Measurements from ENCODE around the gene IMMP2L.

Gene IMMP2L

DNA sequence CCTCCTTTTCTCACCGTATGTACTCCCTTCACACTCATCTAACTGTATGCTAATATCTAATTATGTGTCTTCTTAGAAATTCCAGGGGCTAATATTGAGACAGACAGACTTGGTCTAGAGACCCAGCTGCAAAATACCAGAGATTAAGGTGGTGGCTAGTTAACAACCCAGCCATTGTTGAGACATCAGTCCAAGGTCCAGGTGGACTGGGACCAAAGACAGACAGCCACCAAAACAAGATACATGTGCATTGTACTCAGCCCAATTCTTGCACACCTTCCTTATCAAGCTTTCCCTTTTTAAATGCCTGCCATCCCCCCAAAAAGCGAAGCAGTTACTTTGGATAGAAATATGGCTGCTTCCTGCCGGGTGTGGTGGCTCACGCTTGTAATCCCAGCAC, 514.7 kb downstream of the IMMP2L start:
- Histone ChIP-seq H3K4me3 (ENCODE audit: insufficient read depth, low read depth, low read length) (no peak overlapping the region), H3K27me3 (ENCODE audit: control insufficient read depth, insufficient read depth, low read length, poor library complexity, severe bottlenecking) (no peaks in the 10 kb centered on the region), H3K9me3 (ENCODE audit: control insufficient read depth, low read length) (no peaks in the 10 kb centered on the region), H3K4me1 (ENCODE audit: control insufficient read depth, insufficient read depth, low read length) (peaks cover 5% of the 10 kb centered on the region), H3K36me3 (ENCODE audit: control insufficient read depth, insufficient read depth, low read length) (no peaks in the 10 kb centered on the region), H3K27ac (ENCODE audit: insufficient read depth, low read depth, low read length, poor library complexity, severe bottlenecking) (no peak overlapping the region)
- 91 to 95% methylated on average over 3 of the region's 4 CpGs for WGBS, 2 experiments

DNA sequence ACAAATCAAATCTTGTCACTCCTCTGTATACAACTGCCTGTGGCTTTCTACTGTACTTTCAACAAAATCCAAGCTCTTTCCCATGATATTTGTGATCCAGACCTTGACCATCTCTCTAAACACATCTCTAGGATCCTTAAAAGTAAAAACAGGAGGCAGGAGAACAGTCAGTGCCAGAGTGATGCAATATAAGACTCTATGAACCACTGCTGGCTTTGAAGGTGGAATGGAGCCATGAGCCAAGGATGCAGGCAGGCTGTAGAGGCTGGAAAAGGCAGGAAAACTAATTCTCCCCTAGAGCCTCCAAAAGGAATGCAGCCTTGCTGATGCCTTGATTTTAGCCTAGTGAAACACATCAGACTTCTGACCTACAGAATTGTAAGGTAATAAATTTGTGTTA, 516.8 kb downstream of the IMMP2L start:
- H3K4me1 ChIP-seq (ENCODE audit: control insufficient read depth, insufficient read depth, low read length), result peaks cover 5% of the 10 kb centered on the region
- H3K4me3 ChIP-seq (ENCODE audit: insufficient read depth, low read depth, low read length), result no peak overlapping the region
- no peaks in the 10 kb centered on the region for H3K27me3 ChIP-seq (ENCODE audit: control insufficient read depth, insufficient read depth, low read length, poor library complexity, severe bottlenecking)
- no peaks in the 10 kb centered on the region for H3K9me3 ChIP-seq (ENCODE audit: control insufficient read depth, low read length)
- H3K27ac ChIP-seq (ENCODE audit: insufficient read depth, low read depth, low read length, poor library complexity, severe bottlenecking), result no peak overlapping the region
- H3K36me3 ChIP-seq (ENCODE audit: control insufficient read depth, insufficient read depth, low read length), result no peaks in the 10 kb centered on the region

DNA sequence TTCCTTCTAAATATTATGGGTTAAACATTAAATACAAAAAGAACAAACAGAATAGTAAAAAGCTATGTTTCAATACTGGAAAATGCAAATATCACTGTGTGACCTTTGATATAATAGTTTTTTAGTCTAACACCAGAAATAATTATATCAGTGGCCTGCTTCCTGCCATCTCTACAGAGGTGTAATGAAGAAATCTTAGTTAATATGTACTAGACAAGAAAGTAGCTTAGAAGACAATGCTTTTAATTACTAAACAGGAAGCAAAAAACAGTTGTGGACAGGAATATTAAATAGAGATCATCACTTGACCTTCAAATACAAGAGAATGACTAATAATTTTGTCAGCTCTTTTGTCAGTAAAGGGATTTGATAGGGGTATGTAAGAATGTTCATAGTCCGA, 518.7 kb downstream of the IMMP2L start:
- Histone ChIP-seq H3K36me3 (ENCODE audit: control insufficient read depth, insufficient read depth, low read length) (no peaks in the 10 kb centered on the region), H3K27ac (ENCODE audit: insufficient read depth, low read depth, low read length, poor library complexity, severe bottlenecking) (no peak overlapping the region), H3K4me3 (ENCODE audit: insufficient read depth, low read depth, low read length) (no peak overlapping the region), H3K27me3 (ENCODE audit: control insufficient read depth, insufficient read depth, low read length, poor library complexity, severe bottlenecking) (no peaks in the 10 kb centered on the region), H3K4me1 (ENCODE audit: control insufficient read depth, insufficient read depth, low read length) (no peaks in the 10 kb centered on the region), H3K9me3 (ENCODE audit: control insufficient read depth, low read length) (no peaks in the 10 kb centered on the region)
- WGBS, 2 experiments, result 83% methylated on average over 1 of the region's 1 CpG; no CpG with 5 or more reads in 1 of the 2 experiments

DNA sequence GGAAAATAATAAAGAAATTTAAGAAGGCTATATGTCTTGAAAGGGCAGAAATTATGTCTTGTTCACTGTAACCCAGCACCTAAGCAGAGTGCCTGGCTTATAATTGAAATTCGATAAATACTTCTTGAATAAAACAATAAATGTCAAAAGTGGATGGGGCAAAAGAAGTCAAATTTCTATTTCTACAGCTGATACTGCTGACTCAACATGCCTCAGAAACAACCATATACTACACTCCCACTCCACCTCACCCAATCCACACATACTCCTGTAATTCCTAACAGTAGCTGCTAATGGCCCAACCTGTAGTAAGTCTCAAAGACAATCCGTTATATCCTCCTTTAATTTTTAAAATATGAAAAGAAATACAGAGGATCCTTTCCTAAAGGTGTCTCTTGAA, 519.5 kb downstream of the IMMP2L start:
- 86 to 87% methylated on average over 1 to 2 of the region's 2 CpGs for WGBS, 2 experiments

DNA sequence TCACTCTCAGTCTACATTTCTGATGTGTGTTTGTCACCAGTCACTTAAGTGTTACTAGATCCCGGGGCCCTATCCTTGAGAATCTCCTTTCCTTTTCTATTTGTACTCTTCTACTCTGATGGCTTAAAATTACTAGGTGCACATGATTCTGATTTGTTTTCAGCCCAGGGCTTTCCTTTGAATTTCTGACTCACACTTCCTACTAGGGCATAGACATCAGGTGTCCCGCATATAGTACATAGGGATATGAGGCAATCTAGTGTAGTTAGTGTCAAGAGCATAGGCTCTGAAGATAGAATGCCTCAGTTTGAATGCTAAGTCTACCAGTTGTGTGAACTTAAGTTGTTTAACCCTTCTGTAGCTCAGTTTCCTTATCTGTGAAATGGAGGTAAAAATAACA, 520.7 kb downstream of the IMMP2L start:
- 97 to 98% methylated on average over 2 of the region's 2 CpGs for WGBS, 2 experiments
- Histone ChIP-seq H3K27me3 (ENCODE audit: control insufficient read depth, insufficient read depth, low read length, poor library complexity, severe bottlenecking) (no peaks in the 10 kb centered on the region), H3K27ac (ENCODE audit: insufficient read depth, low read depth, low read length, poor library complexity, severe bottlenecking) (no peak overlapping the region), H3K4me3 (ENCODE audit: insufficient read depth, low read depth, low read length) (no peak overlapping the region), H3K4me1 (ENCODE audit: control insufficient read depth, insufficient read depth, low read length) (no peaks in the 10 kb centered on the region), H3K9me3 (ENCODE audit: control insufficient read depth, low read length) (no peaks in the 10 kb centered on the region), H3K36me3 (ENCODE audit: control insufficient read depth, insufficient read depth, low read length) (no peaks in the 10 kb centered on the region)

More for the DNA sequence above, 519.5 kb downstream of the IMMP2L start:
- Histone ChIP-seq H3K4me1 (ENCODE audit: control insufficient read depth, insufficient read depth, low read length) (no peaks in the 10 kb centered on the region), H3K4me3 (ENCODE audit: insufficient read depth, low read depth, low read length) (no peak overlapping the region), H3K27ac (ENCODE audit: insufficient read depth, low read depth, low read length, poor library complexity, severe bottlenecking) (no peak overlapping the region), H3K27me3 (ENCODE audit: control insufficient read depth, insufficient read depth, low read length, poor library complexity, severe bottlenecking) (no peaks in the 10 kb centered on the region), H3K36me3 (ENCODE audit: control insufficient read depth, insufficient read depth, low read length) (no peaks in the 10 kb centered on the region), H3K9me3 (ENCODE audit: control insufficient read depth, low read length) (no peaks in the 10 kb centered on the region)

DNA sequence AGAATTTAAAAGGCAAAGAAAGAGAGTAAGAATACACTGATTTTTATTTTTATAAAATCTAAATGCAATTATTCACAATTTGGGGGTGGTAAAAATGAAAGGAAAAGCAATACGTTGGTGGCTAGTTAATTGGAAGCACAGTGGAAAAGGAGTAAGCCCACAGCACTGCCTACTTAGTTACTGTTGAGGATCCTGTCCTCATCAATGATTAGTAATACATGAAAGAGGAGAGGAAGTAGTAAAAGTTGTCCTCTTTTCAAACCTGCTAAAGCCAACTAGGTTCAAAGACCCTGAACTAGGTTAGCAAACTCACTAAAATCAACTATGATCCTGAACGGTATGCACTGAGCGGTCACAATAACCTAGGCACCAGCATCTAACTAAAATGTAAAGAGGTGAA, 524.1 kb downstream of the IMMP2L start:
- Histone ChIP-seq H3K4me3 (ENCODE audit: insufficient read depth, low read depth, low read length) (no peak overlapping the region), H3K9me3 (ENCODE audit: control insufficient read depth, low read length) (no peaks in the 10 kb centered on the region), H3K27me3 (ENCODE audit: control insufficient read depth, insufficient read depth, low read length, poor library complexity, severe bottlenecking) (no peaks in the 10 kb centered on the region), H3K36me3 (ENCODE audit: control insufficient read depth, insufficient read depth, low read length) (no peaks in the 10 kb centered on the region), H3K4me1 (ENCODE audit: control insufficient read depth, insufficient read depth, low read length) (no peaks in the 10 kb centered on the region), H3K27ac (ENCODE audit: insufficient read depth, low read depth, low read length, poor library complexity, severe bottlenecking) (no peak overlapping the region)
- WGBS, 2 experiments, result 92 to 93% methylated on average over 3 of the region's 3 CpGs

DNA sequence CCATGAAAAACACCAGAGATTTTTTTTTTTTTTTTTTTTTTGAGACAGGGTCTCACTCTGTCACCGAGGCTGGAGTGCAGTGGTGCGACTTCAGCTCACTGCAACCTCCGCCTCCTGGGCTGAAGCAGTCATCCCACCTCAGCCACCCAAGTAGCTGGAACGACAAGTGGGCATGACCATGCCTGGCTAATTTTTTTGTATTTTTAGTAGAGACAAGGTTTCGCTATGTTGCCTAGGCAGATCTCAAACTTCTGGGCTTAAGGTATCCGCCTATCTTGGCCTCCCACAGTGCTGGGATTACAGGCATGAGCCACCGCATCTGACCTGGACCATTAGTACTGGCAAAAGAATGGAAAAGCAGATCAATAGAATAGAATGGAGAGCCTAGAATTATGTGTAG, 530.4 kb downstream of the IMMP2L start:
- WGBS, 2 experiments, result 88 to 89% methylated on average over 7 of the region's 7 CpGs
- Histone ChIP-seq H3K4me3 (ENCODE audit: insufficient read depth, low read depth, low read length) (no peak overlapping the region), H3K9me3 (ENCODE audit: control insufficient read depth, low read length) (no peaks in the 10 kb centered on the region), H3K27me3 (ENCODE audit: control insufficient read depth, insufficient read depth, low read length, poor library complexity, severe bottlenecking) (no peaks in the 10 kb centered on the region), H3K36me3 (ENCODE audit: control insufficient read depth, insufficient read depth, low read length) (no peaks in the 10 kb centered on the region), H3K4me1 (ENCODE audit: control insufficient read depth, insufficient read depth, low read length) (no peaks in the 10 kb centered on the region), H3K27ac (ENCODE audit: insufficient read depth, low read depth, low read length, poor library complexity, severe bottlenecking) (no peak overlapping the region)

DNA sequence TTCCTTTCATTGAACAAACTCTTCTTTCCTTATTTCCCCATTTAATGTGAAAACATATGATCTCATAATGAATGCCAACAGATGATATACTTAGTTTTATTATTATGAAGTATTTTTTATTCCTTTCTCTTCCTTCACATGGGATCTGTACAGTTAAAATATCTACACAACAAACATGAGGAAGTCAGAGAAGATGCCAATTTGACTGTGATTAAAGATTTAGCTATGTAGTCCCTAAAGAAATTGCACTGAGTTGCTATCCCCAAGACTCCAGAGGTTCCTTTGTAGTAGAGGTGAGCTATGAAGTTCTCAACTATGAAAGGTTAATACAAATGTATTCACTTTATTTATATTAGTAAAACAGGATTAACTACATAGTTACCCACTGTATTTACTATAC, 532.0 kb downstream of the IMMP2L start:
- H3K27me3 ChIP-seq (ENCODE audit: control insufficient read depth, insufficient read depth, low read length, poor library complexity, severe bottlenecking), result no peaks in the 10 kb centered on the region
- no peak overlapping the region for H3K4me3 ChIP-seq (ENCODE audit: insufficient read depth, low read depth, low read length)
- H3K36me3 ChIP-seq (ENCODE audit: control insufficient read depth, insufficient read depth, low read length), result no peaks in the 10 kb centered on the region
- H3K4me1 ChIP-seq (ENCODE audit: control insufficient read depth, insufficient read depth, low read length), result peaks cover 4% of the 10 kb centered on the region
- H3K9me3 ChIP-seq (ENCODE audit: control insufficient read depth, low read length), result no peaks in the 10 kb centered on the region
- no peak overlapping the region for H3K27ac ChIP-seq (ENCODE audit: insufficient read depth, low read depth, low read length, poor library complexity, severe bottlenecking)

DNA sequence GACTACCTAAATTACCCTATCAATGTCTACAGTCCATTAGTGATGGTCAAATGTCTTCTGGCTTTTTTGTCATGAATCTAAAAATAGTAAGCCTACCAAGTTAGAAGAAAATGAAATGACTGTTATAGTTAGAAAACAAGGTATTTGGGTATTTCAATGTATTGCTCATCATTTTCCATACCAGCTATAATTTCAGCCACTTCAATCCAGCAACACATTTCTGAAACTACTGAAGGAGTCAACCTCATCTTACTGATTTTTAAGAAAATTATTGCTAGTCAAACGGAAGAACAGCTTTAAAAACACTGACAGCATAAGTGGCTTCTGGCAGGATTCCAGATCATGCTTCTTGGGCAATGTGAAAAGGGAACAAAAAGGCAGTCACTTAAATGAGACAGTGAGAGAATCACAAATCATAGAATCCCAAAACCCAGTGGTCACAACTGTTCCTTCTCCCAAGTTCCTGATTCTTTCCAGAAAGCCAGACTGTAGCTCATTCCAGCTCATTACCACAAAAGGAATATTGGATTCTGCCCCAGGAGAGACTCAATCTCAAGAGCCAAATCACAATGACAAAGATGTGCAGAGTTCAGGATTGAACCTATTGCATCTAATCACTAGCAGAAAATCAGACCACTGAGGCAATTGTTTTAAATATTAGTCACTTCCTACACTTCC, 532.6 kb downstream of the IMMP2L start:
- no peak overlapping the region for H3K4me3 ChIP-seq (ENCODE audit: insufficient read depth, low read depth, low read length)
- WGBS, 2 experiments, result 67 to 82% methylated on average over 1 of the region's 1 CpG

DNA sequence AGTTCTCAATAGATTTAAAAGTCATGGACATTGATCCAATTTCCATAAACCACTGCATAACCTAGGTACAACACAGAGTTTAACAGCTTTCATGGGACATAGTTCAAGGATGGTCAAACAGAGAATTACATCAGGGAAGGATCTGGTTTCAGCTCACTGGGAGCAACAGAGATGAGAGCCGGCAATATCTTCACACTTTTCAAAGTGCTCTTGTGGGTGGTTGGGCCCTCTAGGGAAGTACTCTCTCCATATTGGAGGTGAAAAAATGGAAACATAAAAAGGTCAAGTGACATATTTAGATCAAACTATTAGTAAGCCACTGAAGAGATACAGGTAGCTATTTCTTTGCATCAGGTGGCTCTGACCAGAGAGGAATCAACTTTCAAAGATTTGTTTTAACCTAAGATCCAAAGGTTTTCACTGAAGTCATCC, 533.1 kb downstream of the IMMP2L start:
- no peaks in the 10 kb centered on the region for H3K9me3 ChIP-seq (ENCODE audit: control insufficient read depth, low read length)
- no peaks in the 10 kb centered on the region for H3K27me3 ChIP-seq (ENCODE audit: control insufficient read depth, insufficient read depth, low read length, poor library complexity, severe bottlenecking)
- H3K4me1 ChIP-seq (ENCODE audit: control insufficient read depth, insufficient read depth, low read length), result peaks cover 4% of the 10 kb centered on the region
- H3K27ac ChIP-seq (ENCODE audit: insufficient read depth, low read depth, low read length, poor library complexity, severe bottlenecking), result no peak overlapping the region
- H3K36me3 ChIP-seq (ENCODE audit: control insufficient read depth, insufficient read depth, low read length), result no peaks in the 10 kb centered on the region
- no peak overlapping the region for H3K4me3 ChIP-seq (ENCODE audit: insufficient read depth, low read depth, low read length)
- 67 to 75% methylated on average over 1 of the region's 1 CpG for WGBS, 2 experiments

More for the DNA sequence above, 532.6 kb downstream of the IMMP2L start:
- H3K27ac ChIP-seq (ENCODE audit: insufficient read depth, low read depth, low read length, poor library complexity, severe bottlenecking), result no peak overlapping the region
- no peaks in the 10 kb centered on the region for H3K27me3 ChIP-seq (ENCODE audit: control insufficient read depth, insufficient read depth, low read length, poor library complexity, severe bottlenecking)
- H3K4me1 ChIP-seq (ENCODE audit: control insufficient read depth, insufficient read depth, low read length), result peaks cover 4% of the 10 kb centered on the region
- no peaks in the 10 kb centered on the region for H3K9me3 ChIP-seq (ENCODE audit: control insufficient read depth, low read length)
- H3K36me3 ChIP-seq (ENCODE audit: control insufficient read depth, insufficient read depth, low read length), result no peaks in the 10 kb centered on the region

DNA sequence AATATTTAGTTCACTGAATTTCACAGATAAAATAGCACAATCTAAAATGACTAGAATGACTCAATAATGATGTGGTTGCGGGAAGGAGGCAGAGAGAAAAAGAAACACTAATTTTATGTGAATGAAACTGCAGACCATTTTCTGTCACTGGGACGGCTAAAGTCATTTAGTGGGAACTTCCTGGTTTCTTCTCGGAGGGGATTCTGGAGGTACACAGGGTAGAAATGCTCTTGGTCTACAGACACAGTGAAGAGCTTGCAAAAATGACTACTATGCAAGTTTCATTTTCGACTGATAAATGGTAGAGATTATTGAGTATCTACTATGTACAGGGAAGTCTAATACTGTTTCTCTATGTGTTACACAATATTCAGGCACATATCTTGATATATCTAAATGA, 534.9 kb downstream of the IMMP2L start:
- Histone ChIP-seq H3K4me3 (ENCODE audit: insufficient read depth, low read depth, low read length) (no peak overlapping the region), H3K27ac (ENCODE audit: insufficient read depth, low read depth, low read length, poor library complexity, severe bottlenecking) (no peak overlapping the region), H3K4me1 (ENCODE audit: control insufficient read depth, insufficient read depth, low read length) (peaks cover 4% of the 10 kb centered on the region), H3K36me3 (ENCODE audit: control insufficient read depth, insufficient read depth, low read length) (no peaks in the 10 kb centered on the region), H3K27me3 (ENCODE audit: control insufficient read depth, insufficient read depth, low read length, poor library complexity, severe bottlenecking) (no peaks in the 10 kb centered on the region), H3K9me3 (ENCODE audit: control insufficient read depth, low read length) (no peaks in the 10 kb centered on the region)
- 90 to 96% methylated on average over 3 to 4 of the region's 4 CpGs for WGBS, 2 experiments
